ENCODE results near the gene TRPV2. TPM values are rescaled to one million over a fixed set of nuclear protein-coding genes. Genes with fewer than 3 reads are reported as not detected.

Gene TRPV2
- total and polyA plus RNA-seq, 3 experiments from 2014 or later, result 60.0 to 134 (median 67.3) TPM

- no peaks in the 10 kb centered on the region for H3K4me1 ChIP-seq (ENCODE audit: insufficient read depth, low read length)
- CTCF ChIA-PET, result interaction anchor here (1.7 kb wide), 1 partner anchor 15 kb away, joined by 4 read pairs; no protein-coding TSS in a partner anchor
- H3K27ac Mint-ChIP-seq, result peak overlapping the region in 1 of 8 donors; percentile 85
- H3K36me3 Mint-ChIP-seq, result peaks cover 0 to 4% (median 2%) of the 10 kb centered on the region in 3 donors
- DNase-seq, result no peak
- POLR2A ChIA-PET, result no interaction called here
- H3K9me3 Mint-ChIP-seq, result no peaks in the 10 kb centered on the region
- no peak overlapping the region for H3K4me3 ChIP-seq (ENCODE audit: low read length)
- H3K27me3 ChIP-seq (ENCODE audit: insufficient read depth, low read length, poor library complexity, severe bottlenecking), result no peaks in the 10 kb centered on the region
- no peaks in the 10 kb centered on the region for H3K9me3 ChIP-seq (ENCODE audit: low read length)
- H3K36me3 ChIP-seq (ENCODE audit: insufficient read depth, low read length), result no peaks in the 10 kb centered on the region
- no peak overlapping the region for H3K27ac ChIP-seq (ENCODE audit: low read depth, low read length)
- H3K27me3 Mint-ChIP-seq, result peaks cover 0 to 1% of the 10 kb centered on the region in 2 donors
- H3K4me1 Mint-ChIP-seq, result no peaks in the 10 kb centered on the region
- H3K4me3 Mint-ChIP-seq, result no peak overlapping the region
Observed at GRCh38 chr17:16468428-16468992, 53.1 kb downstream of the TRPV2 start.

- Mint-ChIP-seq H3K4me1 (no peaks in the 10 kb centered on the region), H3K9me3 (no peaks in the 10 kb centered on the region), H3K36me3 (peaks cover 0 to 4% (median 2%) of the 10 kb centered on the region in 3 donors), H3K27ac (no peak overlapping the region), H3K4me3 (no peak overlapping the region), H3K27me3 (peaks cover 0 to 1% of the 10 kb centered on the region in 2 donors)
- CTCF ChIA-PET, result no interaction called here
- Histone ChIP-seq H3K27me3 (ENCODE audit: insufficient read depth, low read length, poor library complexity, severe bottlenecking) (no peaks in the 10 kb centered on the region), H3K4me1 (ENCODE audit: insufficient read depth, low read length) (no peaks in the 10 kb centered on the region), H3K9me3 (ENCODE audit: low read length) (no peaks in the 10 kb centered on the region), H3K27ac (ENCODE audit: low read depth, low read length) (no peak overlapping the region), H3K4me3 (ENCODE audit: low read length) (no peak overlapping the region), H3K36me3 (ENCODE audit: insufficient read depth, low read length) (no peaks in the 10 kb centered on the region)
- DNase-seq, result no peak
- POLR2A ChIA-PET, result no interaction called here
Observed at GRCh38 chr17:16470265-16470664, 54.9 kb downstream of the TRPV2 start.

GRCh38 chr17:16471295-16471694 is 55.9 kb downstream of the TRPV2 start:
- H3K9me3 ChIP-seq (ENCODE audit: low read length), result no peaks in the 10 kb centered on the region
- Mint-ChIP-seq H3K4me1 (no peaks in the 10 kb centered on the region), H3K27me3 (peaks cover 0 to 1% of the 10 kb centered on the region in 2 donors), H3K36me3 (peaks cover 0 to 4% (median 2%) of the 10 kb centered on the region in 3 donors), H3K9me3 (no peaks in the 10 kb centered on the region), H3K27ac (peak overlapping the region in 1 of 8 donors; percentile 61), H3K4me3 (no peak overlapping the region)
- no peak overlapping the region for H3K27ac ChIP-seq (ENCODE audit: low read depth, low read length)
- POLR2A ChIA-PET, result no interaction called here
- DNase-seq, result no peak
- H3K4me1 ChIP-seq (ENCODE audit: insufficient read depth, low read length), result no peaks in the 10 kb centered on the region
- CTCF ChIA-PET, result no interaction called here
- no peaks in the 10 kb centered on the region for H3K27me3 ChIP-seq (ENCODE audit: insufficient read depth, low read length, poor library complexity, severe bottlenecking)
- H3K4me3 ChIP-seq (ENCODE audit: low read length), result no peak overlapping the region
- H3K36me3 ChIP-seq (ENCODE audit: insufficient read depth, low read length), result no peaks in the 10 kb centered on the region

DNA sequence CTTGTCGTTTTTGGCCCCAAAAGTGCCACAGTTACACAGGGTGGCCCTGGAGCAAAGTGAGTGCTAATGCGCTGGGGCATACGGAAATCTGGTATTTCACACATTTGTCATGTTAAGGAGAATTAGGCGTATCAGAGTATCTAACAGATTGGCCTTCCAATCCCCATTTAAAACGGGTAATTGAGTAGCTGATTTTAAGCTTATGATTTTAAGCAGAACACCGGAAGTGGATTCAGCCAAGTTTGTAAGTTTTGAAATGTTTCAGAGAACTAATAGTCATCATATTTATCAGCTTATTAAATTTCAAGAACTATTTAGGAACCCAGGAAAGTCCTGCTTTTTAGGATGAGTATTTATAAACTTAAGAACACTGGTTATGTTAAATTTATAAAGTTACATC is 57.2 kb downstream of the TRPV2 start:
- no peak overlapping the region for H3K4me3 ChIP-seq (ENCODE audit: low read length)
- ChIA-PET CTCF (no interaction called here), POLR2A (no interaction called here)
- no peaks in the 10 kb centered on the region for H3K9me3 ChIP-seq (ENCODE audit: low read length)
- Mint-ChIP-seq H3K27me3 (peaks cover 0 to 1% of the 10 kb centered on the region in 2 donors), H3K9me3 (no peaks in the 10 kb centered on the region), H3K4me3 (no peak overlapping the region), H3K36me3 (peaks cover 0 to 4% (median 2%) of the 10 kb centered on the region in 3 donors), H3K4me1 (no peaks in the 10 kb centered on the region), H3K27ac (no peak overlapping the region)
- H3K4me1 ChIP-seq (ENCODE audit: insufficient read depth, low read length), result no peaks in the 10 kb centered on the region
- no peaks in the 10 kb centered on the region for H3K27me3 ChIP-seq (ENCODE audit: insufficient read depth, low read length, poor library complexity, severe bottlenecking)
- no peak for DNase-seq
- no peaks in the 10 kb centered on the region for H3K36me3 ChIP-seq (ENCODE audit: insufficient read depth, low read length)
- H3K27ac ChIP-seq (ENCODE audit: low read depth, low read length), result no peak overlapping the region

GRCh38 chr17:16473044-16474011 is 58.0 kb downstream of the TRPV2 start:
- CTCF ChIA-PET, result no interaction called here
- H3K4me3 Mint-ChIP-seq, result no peak overlapping the region
- no peaks in the 10 kb centered on the region for H3K4me1 ChIP-seq (ENCODE audit: insufficient read depth, low read length)
- H3K4me1 Mint-ChIP-seq, result no peaks in the 10 kb centered on the region
- peaks cover 0 to 3% (median 2%) of the 10 kb centered on the region in 3 donors for H3K36me3 Mint-ChIP-seq
- POLR2A ChIA-PET, result no interaction called here
- H3K9me3 Mint-ChIP-seq, result no peaks in the 10 kb centered on the region
- no peaks in the 10 kb centered on the region for H3K9me3 ChIP-seq (ENCODE audit: low read length)
- no peak overlapping the region for H3K27ac Mint-ChIP-seq
- no peak for DNase-seq
- no peak overlapping the region for H3K4me3 ChIP-seq (ENCODE audit: low read length)
- H3K27me3 Mint-ChIP-seq, result peaks cover 0 to 1% of the 10 kb centered on the region in 2 donors
- no peak overlapping the region for H3K27ac ChIP-seq (ENCODE audit: low read depth, low read length)
- H3K27me3 ChIP-seq (ENCODE audit: insufficient read depth, low read length, poor library complexity, severe bottlenecking), result no peaks in the 10 kb centered on the region
- no peaks in the 10 kb centered on the region for H3K36me3 ChIP-seq (ENCODE audit: insufficient read depth, low read length)

GRCh38 chr17:16474012-16474725 is 58.8 kb downstream of the TRPV2 start:
- Mint-ChIP-seq H3K27me3 (peaks cover 0 to 1% of the 10 kb centered on the region in 2 donors), H3K27ac (no peak overlapping the region), H3K4me3 (no peak overlapping the region), H3K36me3 (peaks cover 0 to 2% (median 2%) of the 10 kb centered on the region in 3 donors), H3K4me1 (no peaks in the 10 kb centered on the region), H3K9me3 (no peaks in the 10 kb centered on the region)
- DNase-seq, result no peak
- Histone ChIP-seq H3K27ac (ENCODE audit: low read depth, low read length) (no peak overlapping the region), H3K4me3 (ENCODE audit: low read length) (no peak overlapping the region), H3K4me1 (ENCODE audit: insufficient read depth, low read length) (no peaks in the 10 kb centered on the region), H3K27me3 (ENCODE audit: insufficient read depth, low read length, poor library complexity, severe bottlenecking) (no peaks in the 10 kb centered on the region), H3K9me3 (ENCODE audit: low read length) (no peaks in the 10 kb centered on the region), H3K36me3 (ENCODE audit: insufficient read depth, low read length) (no peaks in the 10 kb centered on the region)
- ChIA-PET POLR2A (no interaction called here), CTCF (interaction anchor here (1.7 kb wide), 1 partner anchor 110 kb away, joined by 8 read pairs; no protein-coding TSS in a partner anchor)

- H3K4me3 ChIP-seq (ENCODE audit: low read length), result no peak overlapping the region
- no peaks in the 10 kb centered on the region for H3K9me3 ChIP-seq (ENCODE audit: low read length)
- POLR2A ChIA-PET, result no interaction called here
- no peaks in the 10 kb centered on the region for H3K27me3 ChIP-seq (ENCODE audit: insufficient read depth, low read length, poor library complexity, severe bottlenecking)
- no peak for DNase-seq
- CTCF ChIA-PET, result interaction anchor here (1.7 kb wide), 1 partner anchor 111 kb away, joined by 8 read pairs; no protein-coding TSS in a partner anchor
- H3K27ac ChIP-seq (ENCODE audit: low read depth, low read length), result no peak overlapping the region
- Mint-ChIP-seq H3K4me1 (no peaks in the 10 kb centered on the region), H3K27ac (peak overlapping the region in 1 of 8 donors; percentile 6), H3K4me3 (no peak overlapping the region), H3K27me3 (peaks cover 0 to 1% of the 10 kb centered on the region in 2 donors), H3K36me3 (peaks cover 0 to 2% (median 0%) of the 10 kb centered on the region in 3 donors), H3K9me3 (no peaks in the 10 kb centered on the region)
- H3K36me3 ChIP-seq (ENCODE audit: insufficient read depth, low read length), result no peaks in the 10 kb centered on the region
- no peaks in the 10 kb centered on the region for H3K4me1 ChIP-seq (ENCODE audit: insufficient read depth, low read length)
Observed at GRCh38 chr17:16475179-16475704, 59.9 kb downstream of the TRPV2 start.

All from CD8-positive, alpha-beta memory T cell (primary cell).